HG03280 (cell line): Measurements from ENCODE around the gene RALA.

ENCODE experiments used
- ATAC-seq: cut with Tn5 transposase; IDR thresholded peaks from one replicate; pipeline ENCODE4 v1.9.1; 2021; ENCODE audit warnings: mild to moderate bottlenecking, moderate library complexity; ENCODE audit not compliant: unreplicated experiment

The RALA gene

DNA sequence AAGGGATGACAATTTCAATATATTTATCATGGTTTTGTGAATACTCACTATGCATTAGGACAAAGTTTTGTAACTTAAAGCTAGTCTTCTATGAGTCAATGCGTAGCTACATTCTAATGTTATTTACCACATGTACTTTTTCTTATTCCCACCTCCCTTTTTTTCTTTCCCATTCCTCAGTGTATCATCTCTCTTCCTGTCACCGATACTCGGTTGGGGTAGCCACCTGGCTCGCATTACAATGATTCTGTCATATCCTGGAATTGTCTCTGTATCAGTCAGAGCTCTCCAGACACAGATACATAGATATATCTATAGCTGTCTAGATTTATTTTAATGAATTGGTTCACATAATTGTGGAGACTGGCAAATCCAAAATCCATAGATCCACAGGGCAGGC is 9.8 kb upstream of the RALA start:
- no peak for ATAC-seq

- no peak for ATAC-seq
Measured at GRCh38 chr7:39614299-39614698, 9.1 kb upstream of the RALA start.

GRCh38 chr7:39615350-39615975 is 7.9 kb upstream of the RALA start:
- ATAC-seq: no peak

- no peak for ATAC-seq
Measured at GRCh38 chr7:39616138-39616537, 7.2 kb upstream of the RALA start.

DNA sequence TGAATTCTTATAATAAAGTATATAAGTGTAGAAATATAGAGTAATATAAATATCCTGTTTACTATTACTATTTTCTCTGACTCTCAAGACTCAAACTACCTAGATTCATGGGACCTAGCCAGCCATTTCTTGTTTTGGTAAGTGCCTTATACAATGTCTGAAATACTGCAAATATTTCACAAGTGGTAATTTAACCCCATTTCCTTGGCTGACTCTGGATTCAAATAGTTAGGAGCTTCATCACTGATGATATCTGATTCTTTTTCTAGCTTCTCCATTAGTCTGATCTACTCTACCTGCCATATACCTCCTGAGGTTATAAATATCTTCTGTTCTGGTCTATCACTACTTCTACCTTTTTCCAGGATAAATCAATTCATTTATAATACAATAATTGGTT is 6.4 kb upstream of the RALA start:
- no peak for ATAC-seq

DNA sequence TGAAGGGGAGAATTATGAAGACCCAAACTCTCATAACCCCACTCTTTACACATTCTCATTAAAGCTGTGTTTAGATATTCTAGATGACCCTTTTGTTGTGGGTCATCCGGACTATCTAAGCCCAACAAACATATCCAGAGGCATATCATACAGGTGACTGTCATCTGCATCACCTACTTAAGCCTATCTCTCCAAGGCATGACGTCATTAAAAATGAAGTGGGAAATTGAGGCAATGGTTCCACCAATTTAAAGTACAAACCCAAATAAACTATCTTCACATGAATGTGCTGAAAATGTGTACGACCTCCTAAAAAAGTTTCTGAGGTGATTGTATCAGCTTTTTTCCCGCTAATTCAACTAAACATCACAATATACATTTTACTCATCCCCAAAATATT is 4.5 kb upstream of the RALA start:
- no peak for ATAC-seq

DNA sequence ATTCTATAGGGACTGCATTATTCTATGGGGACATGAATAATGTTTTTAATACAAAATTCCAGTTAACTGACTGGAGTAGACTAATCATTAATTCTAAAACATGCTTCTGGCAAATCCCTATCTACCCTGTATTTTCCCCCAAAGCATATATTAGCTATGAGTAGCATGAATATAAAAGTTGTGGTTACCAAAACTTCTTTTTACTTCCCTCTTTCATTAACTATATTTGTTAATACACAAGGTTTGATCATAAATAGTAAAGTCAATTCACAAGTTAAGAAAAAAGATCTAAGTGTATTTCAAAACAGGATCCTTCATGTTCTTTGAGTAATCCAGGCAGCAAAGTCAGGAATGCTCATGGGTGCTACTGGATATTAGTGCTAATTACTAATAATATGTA is 2.9 kb upstream of the RALA start:
- ATAC-seq: no peak

DNA sequence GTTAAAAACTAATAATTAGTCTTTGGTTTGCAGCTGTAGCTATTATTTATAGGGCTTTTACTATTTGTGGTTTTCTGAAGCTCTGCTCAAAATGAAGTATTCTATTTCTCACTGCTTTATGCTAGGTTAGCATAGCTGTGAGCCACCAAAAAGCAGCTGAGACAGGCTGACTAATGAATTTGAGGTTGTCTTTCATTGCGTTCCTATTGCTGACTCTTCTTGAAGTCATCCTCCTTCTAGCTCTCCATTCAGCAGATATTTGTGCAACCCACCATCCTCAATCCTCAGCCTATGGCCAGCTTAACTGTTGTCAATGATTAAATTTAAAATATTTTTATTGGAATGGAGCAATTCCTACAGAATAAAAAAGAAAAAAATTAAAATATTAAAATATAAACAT is 2.1 kb upstream of the RALA start:
- no peak for ATAC-seq

DNA sequence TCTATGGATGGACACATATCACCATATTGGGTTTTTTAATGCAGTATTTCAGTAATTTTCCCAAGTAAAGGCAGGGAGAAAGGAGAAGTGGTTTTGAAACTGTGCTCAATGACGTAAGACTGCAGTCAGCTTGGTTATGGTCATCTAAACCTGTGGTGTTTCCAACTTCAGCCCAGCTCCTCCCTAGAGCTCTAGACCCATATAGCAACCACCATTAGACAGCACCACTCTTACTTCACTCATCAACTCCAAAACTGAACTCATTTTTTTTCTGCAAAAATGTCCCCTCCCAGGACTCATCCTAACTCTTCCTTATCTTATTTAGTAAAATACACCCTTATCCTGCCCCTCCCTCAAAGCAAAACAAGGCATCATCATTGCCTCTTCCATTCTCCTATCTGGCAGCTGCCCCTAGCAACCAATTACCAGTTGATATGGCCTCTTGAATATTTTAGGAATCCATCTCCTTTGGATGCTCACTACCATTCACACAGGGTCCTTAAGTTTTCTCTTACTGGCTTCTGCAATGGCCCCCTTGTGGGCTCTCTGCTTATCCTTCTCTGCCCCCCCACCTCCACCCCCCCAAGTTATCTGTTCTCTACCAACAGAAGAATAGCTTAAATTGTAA is 1.5 kb upstream of the RALA start:
- no peak for ATAC-seq

DNA sequence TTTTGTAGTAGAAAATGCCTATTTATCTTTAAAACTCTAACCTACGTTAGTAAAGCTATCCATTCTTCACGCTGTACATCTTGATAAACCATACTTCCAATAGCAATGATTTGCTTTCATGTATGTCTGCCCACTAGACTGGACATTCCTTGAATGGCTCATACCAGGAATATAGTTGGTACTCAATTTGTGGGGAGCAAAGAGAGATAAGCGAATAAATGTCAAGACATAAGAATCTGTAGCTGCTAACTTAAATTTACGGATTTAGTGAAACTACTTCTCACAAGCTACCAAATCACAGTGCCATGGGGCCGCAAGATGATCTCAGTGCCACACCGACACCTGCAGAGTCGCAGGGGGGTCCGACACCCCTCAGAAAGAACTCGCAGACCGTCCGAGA is 763 bp upstream of the RALA start:
- ATAC-seq: no peak

DNA sequence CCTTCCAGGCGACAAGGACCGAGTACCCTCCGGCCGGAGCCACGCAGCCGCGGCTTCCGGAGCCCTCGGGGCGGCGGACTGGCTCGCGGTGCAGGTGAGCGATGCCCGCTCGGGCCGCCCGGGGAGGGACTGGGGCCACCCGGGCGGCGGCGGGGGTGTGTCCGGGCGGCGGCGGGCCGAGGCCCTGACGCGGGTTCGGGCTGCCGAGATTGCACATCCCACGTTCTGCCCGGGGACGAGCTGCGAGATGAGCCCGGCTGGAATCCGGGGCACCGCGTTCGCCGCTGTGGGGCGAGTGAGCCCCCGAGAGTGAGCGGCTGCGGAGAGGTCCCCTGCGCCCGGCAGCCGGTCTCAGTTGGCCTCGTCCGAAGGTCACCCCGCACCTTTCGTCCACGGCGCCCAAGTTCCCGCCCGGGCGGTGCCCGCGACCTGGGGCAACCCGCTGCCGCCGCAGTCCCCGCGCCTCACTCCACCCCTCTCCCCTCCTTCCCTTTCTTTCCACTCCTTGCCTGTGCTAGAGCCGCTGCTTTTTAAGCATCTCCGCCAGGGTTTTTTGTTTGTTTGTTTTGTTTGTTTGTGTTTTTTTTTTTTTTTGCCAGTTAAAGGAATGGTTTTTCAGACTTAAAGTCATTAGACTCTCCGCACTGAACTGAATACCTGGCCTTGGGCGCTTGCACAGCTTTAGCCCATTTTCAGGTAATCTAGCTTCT is 515 bp downstream of the RALA start:
- ATAC-seq: peak; percentile 56

DNA sequence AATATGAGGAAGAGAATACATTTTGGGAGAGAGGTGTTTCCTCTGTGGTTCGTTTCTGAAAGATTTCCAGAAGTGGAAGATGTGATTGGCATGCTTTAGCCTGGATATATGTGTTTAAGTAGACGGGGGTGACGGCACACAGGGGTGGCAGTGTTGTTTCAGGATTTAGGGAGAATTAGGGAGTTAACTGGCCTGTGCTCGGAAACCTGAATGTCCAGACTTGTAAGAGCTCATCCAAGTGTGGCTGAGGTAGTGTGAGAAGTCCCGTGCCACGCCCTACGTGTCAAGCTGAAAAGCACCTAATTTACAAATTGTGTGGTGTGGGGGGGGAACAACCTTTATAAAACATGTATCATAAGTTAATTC is 1.1 kb downstream of the RALA start:
- ATAC-seq: no peak

GRCh38 chr7:39624935-39625694 is 1.7 kb downstream of the RALA start:
- ATAC-seq: no peak

DNA sequence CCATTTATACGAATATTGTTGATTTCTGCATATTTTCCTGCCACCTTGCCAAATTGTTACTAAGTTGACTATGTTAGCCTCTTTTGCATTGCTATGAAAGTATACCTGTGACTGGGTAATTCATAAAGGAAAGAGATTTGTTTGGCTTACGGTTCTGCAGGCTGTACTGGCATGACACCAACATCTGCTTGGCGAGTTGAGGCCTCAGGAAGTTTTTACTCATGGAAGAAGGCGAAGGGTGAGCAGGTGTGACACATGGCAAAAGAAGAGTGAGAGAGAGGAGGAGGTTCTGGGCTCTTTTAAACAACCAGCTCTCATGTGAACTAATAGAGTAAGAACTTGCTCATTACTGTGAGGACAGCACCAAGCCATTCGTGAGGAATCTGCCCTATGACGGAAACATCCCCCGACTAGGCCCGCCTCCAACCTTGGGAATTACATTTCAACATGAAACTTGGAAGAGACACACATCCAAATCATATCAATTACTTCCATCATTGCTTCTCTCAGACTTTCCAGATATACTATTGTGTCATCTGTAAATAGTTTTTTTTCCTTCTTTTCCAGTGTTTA is 8.4 kb downstream of the RALA start:
- no peak for ATAC-seq

DNA sequence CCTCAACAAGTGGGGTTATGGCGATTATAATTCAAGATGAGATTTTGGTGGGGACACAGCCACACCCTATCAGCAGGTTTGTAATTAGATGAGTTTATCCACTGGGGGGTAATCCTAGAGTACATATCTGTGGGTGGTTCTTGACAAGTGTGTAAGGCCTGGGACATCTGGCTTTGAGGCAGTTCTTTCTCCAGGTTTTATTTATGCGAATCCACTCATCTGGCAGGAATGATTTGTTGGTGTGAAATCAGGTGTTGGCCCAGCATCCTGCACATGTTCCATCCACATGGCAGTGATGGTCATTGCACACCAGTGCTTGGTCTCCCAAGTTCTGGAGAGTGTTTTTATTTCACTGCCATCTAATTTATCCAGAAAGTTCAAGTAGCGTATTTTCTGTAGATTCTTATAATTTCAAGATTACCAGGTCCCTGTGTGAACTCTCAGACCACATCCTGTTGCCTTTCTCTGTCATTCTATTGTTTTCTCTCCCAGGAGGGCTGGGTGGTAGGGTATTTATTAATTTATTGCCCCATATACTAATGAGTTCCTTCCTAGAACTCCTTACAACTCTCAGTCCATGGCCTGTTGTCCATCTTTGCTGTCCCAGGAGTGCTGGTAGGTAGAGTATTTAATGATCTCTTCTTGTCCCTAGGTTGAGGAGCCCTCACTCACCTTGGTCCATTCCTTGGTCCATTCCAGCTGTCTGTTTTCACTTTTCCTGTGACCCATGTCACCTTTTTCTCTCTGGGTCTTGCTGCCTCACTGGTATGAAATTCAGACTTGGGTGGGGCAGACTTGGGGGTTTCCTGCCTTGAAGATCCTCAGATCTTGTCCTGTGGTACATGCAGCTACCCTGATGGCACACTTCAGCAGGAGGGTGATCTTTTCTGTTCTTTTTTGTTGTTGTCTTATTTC is 10.4 kb downstream of the RALA start:
- no peak for ATAC-seq

DNA sequence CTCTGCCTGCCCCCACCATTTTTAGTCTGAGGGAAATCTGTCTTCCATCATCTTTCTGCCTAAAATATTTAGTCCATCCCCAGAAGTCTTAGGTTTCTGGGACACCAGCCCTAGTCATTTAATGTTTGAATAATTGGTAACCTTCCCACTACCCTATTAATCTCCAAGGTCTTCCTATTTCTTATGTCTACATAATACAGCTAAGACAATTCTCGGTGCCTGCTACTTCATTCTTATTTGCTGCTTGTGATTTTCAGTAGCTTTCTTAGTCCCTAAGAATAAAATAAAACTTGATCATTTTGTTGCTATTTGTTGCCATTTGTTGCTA is 11.1 kb downstream of the RALA start:
- no peak for ATAC-seq

DNA sequence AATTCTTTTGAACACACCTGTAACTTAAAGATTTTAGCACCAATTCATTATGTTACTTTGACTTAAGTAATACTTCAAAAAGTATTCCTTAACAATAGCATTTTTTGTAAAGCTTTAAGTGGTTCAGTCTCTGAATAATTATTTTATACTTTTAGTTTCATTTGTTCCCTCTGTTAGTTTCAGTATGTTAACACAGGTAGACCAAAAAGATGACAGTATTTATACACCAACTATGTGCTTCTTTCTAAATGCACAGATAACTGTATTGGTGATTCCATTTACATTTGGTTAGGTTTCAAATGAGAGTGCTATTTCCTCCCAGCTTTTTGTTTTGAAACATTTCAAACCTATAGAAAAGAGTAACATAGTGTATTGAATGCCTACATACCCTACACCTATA is 14.0 kb downstream of the RALA start:
- no peak for ATAC-seq

DNA sequence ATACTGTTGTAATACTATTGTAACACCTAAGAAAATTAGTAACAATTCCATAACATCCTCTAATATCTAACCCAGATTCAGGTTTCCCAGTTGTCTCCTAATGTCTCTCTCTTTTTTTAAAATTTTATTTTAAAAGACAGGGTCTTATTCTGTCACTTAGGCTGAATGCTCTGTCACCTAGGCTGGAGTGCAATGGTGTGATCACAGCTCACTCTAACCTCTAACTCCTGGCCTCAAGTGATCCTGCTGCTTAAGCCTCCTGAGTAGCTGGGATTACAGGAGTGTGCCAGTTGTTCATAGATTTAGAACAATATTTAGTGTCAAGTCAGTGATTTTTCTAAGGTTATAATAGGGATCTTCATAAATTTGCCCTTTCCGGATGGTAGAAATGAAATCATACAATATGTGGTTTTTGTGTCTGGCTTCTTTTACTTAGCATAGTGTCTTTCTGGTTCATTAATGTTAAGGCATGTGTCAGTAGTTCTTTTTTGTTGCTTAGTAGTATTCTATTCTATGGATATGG is 14.7 kb downstream of the RALA start:
- no peak for ATAC-seq

DNA sequence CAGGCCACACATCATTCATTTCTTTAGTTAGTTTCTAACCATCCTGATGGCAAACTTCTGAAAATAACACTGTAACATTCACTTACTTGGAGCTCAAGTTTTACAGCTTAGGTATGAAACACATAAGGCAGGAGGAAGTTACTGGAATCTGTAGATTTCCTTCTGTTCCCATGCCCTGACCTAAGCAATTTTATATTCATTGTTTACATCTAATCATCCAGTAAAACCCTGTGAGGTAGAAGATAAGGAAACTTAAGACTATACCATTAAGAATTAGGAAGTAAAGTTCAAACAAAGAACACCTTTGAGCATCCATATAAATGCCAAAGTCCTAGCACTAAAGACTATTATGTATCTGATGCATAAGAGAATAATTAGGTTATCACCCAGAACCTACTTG is 19.5 kb downstream of the RALA start:
- no peak for ATAC-seq

GRCh38 chr7:39644170-39644569 is 20.8 kb downstream of the RALA start:
- no peak for ATAC-seq
